CD4-positive, alpha-beta memory T cell (primary cell): ENCODE measurements around the gene SERP1. TPM values are rescaled to one million over a fixed set of nuclear protein-coding genes. Genes with fewer than 3 reads are reported as not detected.
"Not testable (repeated sequence)": the region's sequence is repeated elsewhere in the genome, so short reads cannot be mapped to it uniquely, and the experiment has no call there.

Experiments used
- CTCF ChIA-PET: fragments of 350-600 bp; sonication (Branson Sonifier 250); formaldehyde crosslinking; loops from one replicate; lab custom pipeline; 2021; ENCODE audit warnings: inconsistent platforms; ENCODE audit not compliant: partially characterized antibody; lab: Charles Lee
- POLR2A ChIA-PET: fragments of 350-600 bp; sonication (Branson Sonifier 250); formaldehyde crosslinking; loops from one replicate; lab custom pipeline; 2021; ENCODE audit not compliant: partially characterized antibody; lab: Charles Lee
- DNase-seq, 5 donors: peaks; one replicate each; pipeline versions ENCODE4 v3.0.0 to v3.0.0-alpha.2; 2020 to 2022; ENCODE audit warnings: mixed read lengths in 1 of 5
- H3K27ac ChIP-seq: one replicate; pipeline ENCODE4 v1.7.0; 2013; ENCODE audit warnings: low read depth, low read length
- H3K27me3 ChIP-seq: 2 replicates; pipeline ENCODE4 v1.7.0; 2013; ENCODE audit warnings: mild to moderate bottlenecking, low read length, moderate library complexity; ENCODE audit not compliant: insufficient read depth
- H3K36me3 ChIP-seq: 2 replicates; pipeline ENCODE4 v1.7.0; 2013; ENCODE audit warnings: mild to moderate bottlenecking, low read length, moderate library complexity; ENCODE audit not compliant: insufficient read depth
- H3K4me1 ChIP-seq: 2 replicates; pipeline ENCODE4 v1.7.0; 2013; ENCODE audit warnings: mild to moderate bottlenecking, low read length, moderate library complexity; ENCODE audit not compliant: insufficient read depth
- H3K4me3 ChIP-seq, 2 donors: one replicate each; pipeline ENCODE4 v1.7.0; 2013; ENCODE audit warnings: low read length in 2 of 2, mild to moderate bottlenecking in 1 of 2
- H3K9me3 ChIP-seq, 2 donors: one replicate each; pipeline ENCODE4 v1.7.0; 2013; ENCODE audit warnings: low read length in 2 of 2, control low read depth in 1 of 2; ENCODE audit not compliant: control insufficient read depth in 1 of 2
- H3K27ac Mint-ChIP-seq, 7 donors: one replicate each; pipeline ENCODE4 v1.8.0; 2020 to 2021; ENCODE audit warnings: mixed read lengths in 7 of 7, mild to moderate bottlenecking in 6 of 7, inconsistent platforms in 3 of 7, moderate library complexity in 3 of 7
- H3K27me3 Mint-ChIP-seq, 2 donors: one replicate each; pipeline ENCODE4 v1.8.0; 2020 to 2021; ENCODE audit warnings: mixed read lengths in 2 of 2
- H3K36me3 Mint-ChIP-seq, 2 donors: one replicate each; pipeline ENCODE4 v1.8.0; 2020 to 2021; ENCODE audit warnings: mixed read lengths in 2 of 2, inconsistent platforms in 1 of 2, mild to moderate bottlenecking in 1 of 2
- H3K4me1 Mint-ChIP-seq, 4 donors: one replicate each; pipeline ENCODE4 v1.8.0; 2020 to 2021; ENCODE audit warnings: mixed read lengths in 4 of 4, mild to moderate bottlenecking in 1 of 4
- H3K4me3 Mint-ChIP-seq, 8 donors: one replicate each; pipeline ENCODE4 v1.8.0; 2020 to 2021; ENCODE audit warnings: mixed read lengths in 8 of 8, mild to moderate bottlenecking in 7 of 8, moderate library complexity in 6 of 8, inconsistent platforms in 3 of 8
- H3K9me3 Mint-ChIP-seq, 8 donors: one replicate each; pipeline ENCODE4 v1.8.0; 2020 to 2021; ENCODE audit warnings: mixed read lengths in 8 of 8, mild to moderate bottlenecking in 5 of 8, inconsistent platforms in 3 of 8, moderate library complexity in 1 of 8
- intact Hi-C: fragments of 100-400 bp; cut with micrococcal nuclease; formaldehyde crosslinking; loops from one replicate; pipeline ENCODE4 v1.15.1; 2023
- polyA plus RNA-seq, 2 donors: library from polyadenylated mRNA; unstranded; fragments of 300-500 nt; fragmentation: Illumina TruSeq; gene quantifications; one replicate each; pipeline ENCODE4 v1.2.3, GENCODE V29; 2021
- total RNA-seq, 2 experiments: library from RNA; stranded (reverse); gene quantifications; one replicate each; pipeline ENCODE4 v1.2.3, GENCODE V29; 2021

The SERP1 gene
- total and polyA plus RNA-seq, 4 experiments from 2014 or later: 107 to 129 (median 125) TPM

DNA sequence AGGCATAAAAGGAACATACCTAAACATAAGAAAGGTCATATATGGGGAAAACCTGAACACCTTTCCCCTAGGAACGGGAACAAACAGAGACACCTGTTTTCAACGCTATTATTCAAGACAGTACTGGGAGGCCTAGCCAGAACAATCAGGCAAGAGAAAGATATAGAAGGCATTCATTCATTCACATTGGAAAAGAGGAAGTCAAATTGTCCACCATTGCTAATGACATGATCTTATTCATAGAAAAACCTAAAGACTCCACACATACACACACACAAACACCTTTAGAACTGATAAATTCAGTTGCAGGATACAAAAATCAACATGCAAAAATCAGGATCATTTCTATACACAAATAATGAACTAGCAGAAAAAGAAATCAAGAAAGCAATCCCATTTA is 36.5 kb downstream of the SERP1 start:
- Mint-ChIP-seq H3K4me1 (no peaks in the 10 kb centered on the region), H3K27me3 (peaks cover 16 to 17% of the 10 kb centered on the region in 2 donors), H3K4me3 (no peak overlapping the region), H3K27ac (no peak overlapping the region), H3K9me3 (peaks cover 0 to 15% (median 3%) of the 10 kb centered on the region in 8 donors), H3K36me3 (no peaks in the 10 kb centered on the region)
- H3K9me3 ChIP-seq: no peaks in the 10 kb centered on the region
- intact Hi-C loops: no loop called here
- H3K36me3 ChIP-seq: no peaks in the 10 kb centered on the region
- H3K27ac ChIP-seq: no peak overlapping the region
- no peaks in the 10 kb centered on the region for H3K27me3 ChIP-seq
- no peak overlapping the region for H3K4me3 ChIP-seq
- H3K4me1 ChIP-seq: no peaks in the 10 kb centered on the region
- CTCF ChIA-PET: no interaction called here
- POLR2A ChIA-PET: no interaction called here
- no peak for DNase-seq

DNA sequence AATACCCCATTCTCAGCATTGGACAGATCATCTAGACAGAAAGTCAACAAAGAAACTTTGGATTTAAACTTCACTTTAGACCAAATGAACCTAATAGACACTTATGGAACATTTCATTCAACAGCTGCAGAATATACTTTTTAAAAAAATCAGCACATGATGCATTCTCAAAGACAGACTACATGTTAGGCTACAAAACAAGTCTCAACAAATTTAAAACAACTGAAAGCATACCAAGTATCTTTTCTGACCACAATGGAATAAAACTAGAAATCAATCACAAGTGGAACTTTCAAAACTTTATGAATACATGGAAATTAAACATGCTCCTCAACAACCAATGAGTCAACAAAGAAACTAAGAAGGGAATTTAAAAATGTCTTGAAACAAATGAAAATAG is 37.9 kb downstream of the SERP1 start:
- Histone ChIP-seq H3K36me3 (no peaks in the 10 kb centered on the region), H3K4me3 (no peak overlapping the region), H3K27ac (no peak overlapping the region), H3K9me3 (no peaks in the 10 kb centered on the region), H3K27me3 (peaks cover 5% of the 10 kb centered on the region), H3K4me1 (no peaks in the 10 kb centered on the region)
- POLR2A ChIA-PET: no interaction called here
- CTCF ChIA-PET: no interaction called here
- no peak for DNase-seq
- no peaks in the 10 kb centered on the region for H3K4me1 Mint-ChIP-seq
- no peaks in the 10 kb centered on the region for H3K36me3 Mint-ChIP-seq
- no peak overlapping the region for H3K4me3 Mint-ChIP-seq
- H3K27ac Mint-ChIP-seq: no peak overlapping the region
- intact Hi-C loops: no loop called here
- peaks cover 0 to 15% (median 3%) of the 10 kb centered on the region in 8 donors for H3K9me3 Mint-ChIP-seq
- H3K27me3 Mint-ChIP-seq: peaks cover 21 to 22% of the 10 kb centered on the region in 2 donors

DNA sequence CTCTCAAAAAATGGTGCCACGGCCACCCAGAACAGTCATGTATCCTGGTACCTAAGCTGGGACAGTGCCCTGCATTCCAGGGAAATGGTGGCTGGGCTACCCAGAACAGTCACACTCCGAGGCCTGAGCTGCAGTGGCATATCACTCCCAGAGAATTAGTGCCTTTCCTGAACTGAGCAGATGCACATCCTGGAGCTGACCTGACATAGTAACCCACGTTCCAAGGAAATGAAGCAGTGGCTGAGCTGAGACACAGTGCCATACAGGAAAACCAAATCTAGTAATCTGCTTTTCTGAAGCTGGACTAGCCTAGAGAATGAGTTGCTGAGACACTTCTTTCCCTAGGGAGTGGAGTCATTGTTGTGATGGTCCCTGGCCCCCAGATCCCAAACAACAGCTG is 41.8 kb downstream of the SERP1 start:
- Histone ChIP-seq H3K9me3 (peaks cover 0 to 5% of the 10 kb centered on the region in 2 donors), H3K4me1 (no peaks in the 10 kb centered on the region), H3K27me3 (peaks cover 5% of the 10 kb centered on the region), H3K4me3 (no peak overlapping the region), H3K27ac (no peak overlapping the region), H3K36me3 (no peaks in the 10 kb centered on the region)
- Mint-ChIP-seq H3K36me3 (peaks cover 0 to 7% of the 10 kb centered on the region in 2 donors), H3K9me3 (peaks cover 0 to 29% (median 9%) of the 10 kb centered on the region in 8 donors), H3K4me3 (no peak overlapping the region), H3K27me3 (peaks cover 16 to 21% of the 10 kb centered on the region in 2 donors), H3K4me1 (no peaks in the 10 kb centered on the region), H3K27ac (peak overlapping the region in 1 of 7 donors; percentile 53)
- CTCF ChIA-PET: interaction anchor here (2.5 kb wide), 1 partner anchor 9 kb away, joined by 18 read pairs; no protein-coding TSS in a partner anchor
- POLR2A ChIA-PET: no interaction called here
- intact Hi-C loops: no loop called here
- no peak for DNase-seq

DNA sequence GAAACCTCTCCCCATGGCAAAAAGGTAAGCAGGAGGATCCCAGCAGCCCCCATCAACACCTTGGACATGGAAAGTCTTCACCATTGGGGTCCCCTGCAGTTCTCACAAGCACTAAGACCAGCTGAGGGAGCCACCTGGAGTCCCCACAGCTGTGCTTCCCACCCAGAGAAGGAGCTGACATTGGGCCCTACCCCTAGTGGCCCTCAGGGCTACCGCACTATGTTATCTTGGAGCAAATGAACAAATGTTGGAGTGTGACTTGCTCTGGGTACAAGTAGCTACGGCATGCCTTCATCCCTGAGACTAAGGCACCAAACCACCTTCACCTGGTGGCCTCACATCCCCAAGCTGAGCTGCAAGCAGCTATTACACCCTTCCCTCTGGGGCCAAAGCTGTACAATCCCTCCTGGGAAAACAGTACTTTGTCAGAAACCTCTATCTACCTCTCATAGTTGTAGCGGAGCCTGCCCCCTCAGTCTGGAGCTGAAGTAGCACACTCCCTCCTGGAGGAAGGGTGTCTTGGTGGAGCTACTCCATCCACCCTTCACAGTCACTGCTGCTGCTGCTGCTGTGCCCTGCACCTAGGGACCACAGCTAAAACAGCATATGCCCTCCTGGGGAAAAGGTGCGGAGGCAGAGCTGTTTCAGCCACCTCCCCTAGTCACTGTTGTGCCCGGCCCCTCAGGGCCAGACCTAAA is 42.7 kb downstream of the SERP1 start:
- Mint-ChIP-seq H3K27me3 (peaks cover 16 to 21% of the 10 kb centered on the region in 2 donors), H3K4me3 (no peak overlapping the region), H3K9me3 (peaks cover 0 to 29% (median 9%) of the 10 kb centered on the region in 8 donors), H3K27ac (no peak overlapping the region), H3K4me1 (no peaks in the 10 kb centered on the region), H3K36me3 (peaks cover 0 to 7% of the 10 kb centered on the region in 2 donors)
- ChIA-PET CTCF (interaction anchor here (2.5 kb wide), 1 partner anchor 8 kb away, joined by 18 read pairs; no protein-coding TSS in a partner anchor), POLR2A (no interaction called here)
- Histone ChIP-seq H3K4me3 (no peak overlapping the region), H3K4me1 (no peaks in the 10 kb centered on the region), H3K9me3 (peaks cover 0 to 5% of the 10 kb centered on the region in 2 donors), H3K36me3 (no peaks in the 10 kb centered on the region), H3K27ac (no peak overlapping the region), H3K27me3 (peaks cover 5% of the 10 kb centered on the region)
- DNase-seq: no peak
- intact Hi-C loops: no loop called here

DNA sequence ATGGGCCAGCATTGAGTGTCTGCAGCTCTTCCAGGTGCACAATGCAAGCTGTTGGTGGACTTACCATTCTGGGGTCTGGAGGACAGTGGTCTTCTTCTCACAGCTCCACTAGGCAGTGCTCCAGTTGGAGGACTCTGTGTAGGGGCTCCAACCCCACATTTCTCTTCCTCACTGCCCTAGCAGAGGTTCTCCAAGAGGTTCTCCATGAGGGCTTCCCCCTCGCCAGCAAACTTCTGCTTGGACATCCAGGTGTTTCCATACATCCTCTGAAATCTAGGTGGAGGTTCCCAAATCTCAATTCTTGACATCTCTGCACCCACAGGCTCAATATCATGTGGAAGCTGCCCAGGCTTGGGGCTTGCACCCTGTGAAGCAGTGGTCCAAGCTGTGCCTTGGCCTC is 45.3 kb downstream of the SERP1 start:
- H3K36me3 Mint-ChIP-seq, intact Hi-C loops, DNase-seq, CTCF ChIA-PET, POLR2A ChIA-PET, H3K27ac ChIP-seq, H3K9me3 ChIP-seq, H3K36me3 ChIP-seq, H3K4me1 ChIP-seq, H3K4me3 Mint-ChIP-seq, H3K4me1 Mint-ChIP-seq, H3K4me3 ChIP-seq, H3K27ac Mint-ChIP-seq, H3K27me3 ChIP-seq: not testable (repeated sequence)
- Mint-ChIP-seq H3K9me3 (peaks cover 0 to 14% (median 7%) of the 10 kb centered on the region in 8 donors), H3K27me3 (peaks cover 10 to 11% of the 10 kb centered on the region in 2 donors)

DNA sequence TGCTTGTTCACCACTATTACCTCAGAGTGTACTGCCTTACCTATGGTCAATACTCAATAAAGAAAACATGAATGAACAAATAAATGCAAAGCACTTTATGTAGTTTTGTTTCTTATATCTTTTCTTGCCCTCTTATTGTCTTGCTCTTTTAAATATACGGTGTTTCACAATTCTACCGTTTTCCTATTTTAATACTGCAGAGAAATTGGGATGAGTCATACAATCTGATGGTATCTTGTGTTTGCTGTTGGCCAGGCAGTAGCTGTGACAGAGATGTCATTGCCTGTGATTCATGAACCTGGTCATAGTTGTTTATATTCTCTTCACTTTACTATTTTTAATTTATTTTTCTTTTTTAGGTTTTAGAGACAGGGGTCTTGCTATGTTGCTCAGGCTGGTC is 48.3 kb downstream of the SERP1 start:
- peaks cover 0 to 7% of the 10 kb centered on the region in 2 donors for H3K36me3 Mint-ChIP-seq
- no peaks in the 10 kb centered on the region for H3K27me3 ChIP-seq
- intact Hi-C loops: no loop called here
- H3K4me3 ChIP-seq: no peak overlapping the region
- H3K36me3 ChIP-seq: no peaks in the 10 kb centered on the region
- H3K27ac Mint-ChIP-seq: no peak overlapping the region
- no peaks in the 10 kb centered on the region for H3K4me1 Mint-ChIP-seq
- no peak overlapping the region for H3K4me3 Mint-ChIP-seq
- no peaks in the 10 kb centered on the region for H3K4me1 ChIP-seq
- POLR2A ChIA-PET: no interaction called here
- H3K9me3 Mint-ChIP-seq: peaks cover 0 to 14% (median 7%) of the 10 kb centered on the region in 8 donors
- peaks cover 1 to 3% of the 10 kb centered on the region in 2 donors for H3K27me3 Mint-ChIP-seq
- H3K9me3 ChIP-seq: peaks cover 0 to 5% of the 10 kb centered on the region in 2 donors
- CTCF ChIA-PET: interaction anchor here (0.9 to 1.4 kb wide), 4 partner anchors 9 to 218 kb away, joined by 3 to 4 read pairs (median 3); no protein-coding TSS in a partner anchor
- DNase-seq: no peak
- no peak overlapping the region for H3K27ac ChIP-seq

DNA sequence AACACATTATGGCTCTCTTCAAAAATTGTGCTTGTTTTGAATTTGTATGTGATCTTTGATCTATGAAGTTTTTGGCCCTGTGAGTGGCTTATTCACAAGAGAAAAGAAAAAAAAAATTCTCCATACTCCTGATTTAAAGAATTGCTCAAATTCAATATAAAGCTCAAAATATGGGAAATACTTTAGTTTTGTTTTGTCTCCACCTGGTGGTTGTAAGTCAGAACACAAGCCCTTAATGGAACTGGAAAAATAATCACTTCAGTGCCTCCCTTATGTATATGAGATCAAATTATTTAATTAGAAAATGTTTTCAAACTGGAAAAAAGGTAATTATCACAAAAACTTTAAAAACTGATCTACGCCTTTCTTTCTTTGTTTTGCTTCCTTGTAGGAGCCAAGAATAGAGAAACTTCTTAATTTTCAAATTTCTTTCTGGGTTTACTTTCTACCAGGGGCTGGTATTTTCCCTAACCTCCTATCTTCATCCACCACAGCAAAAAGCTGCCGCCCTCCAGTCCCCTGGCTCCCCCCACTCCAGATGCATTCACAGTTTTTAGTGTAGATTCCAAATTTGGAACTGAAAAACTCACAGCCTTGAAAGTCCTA is 50.6 kb downstream of the SERP1 start:
- POLR2A ChIA-PET: interaction anchor here (1.4 kb wide), 1 partner anchor 86 kb away, joined by 13 read pairs; no protein-coding TSS in a partner anchor
- DNase-seq: peak in 4 of 5 donors; percentile 36 to 46 (median 44)
- H3K36me3 Mint-ChIP-seq: no peaks in the 10 kb centered on the region
- no peak overlapping the region for H3K4me3 Mint-ChIP-seq
- H3K27ac ChIP-seq: no peak overlapping the region
- CTCF ChIA-PET: interaction anchor here (0.8 to 4.3 kb wide), 21 partner anchors 9 to 236 kb away, joined by 3 to 48 read pairs (median 7); partner anchors contain the start of gene TSC22D2
- H3K27me3 Mint-ChIP-seq: peaks cover 0 to 1% of the 10 kb centered on the region in 2 donors
- H3K27me3 ChIP-seq: no peaks in the 10 kb centered on the region
- no peaks in the 10 kb centered on the region for H3K4me1 ChIP-seq
- H3K4me1 Mint-ChIP-seq: no peaks in the 10 kb centered on the region
- H3K9me3 ChIP-seq: peaks cover 0 to under 1% of the 10 kb centered on the region in 2 donors
- H3K4me3 ChIP-seq: no peak overlapping the region
- no peaks in the 10 kb centered on the region for H3K36me3 ChIP-seq
- intact Hi-C loops: loop anchor here (1.0 kb wide), 5 partner anchors 85 to 528 kb away; no protein-coding TSS in a partner anchor
- no peak overlapping the region for H3K27ac Mint-ChIP-seq
- H3K9me3 Mint-ChIP-seq: peaks cover 0 to 2% (median 0%) of the 10 kb centered on the region in 8 donors
